T-cell (primary cell): Measurements from ENCODE around the gene SEMA7A. TPM values are rescaled to one million over a fixed set of nuclear protein-coding genes. Genes with fewer than 3 reads are reported as not detected.

ENCODE experiments used
- ATAC-seq, 4 experiments: fragments of 200-7000 bp in 3 of 4; fragments of 150-1000 bp in 1 of 4; cut with Tn5 transposase; replicated peaks in 1 of 4; 1 replicate in 3 of 4; 2 replicates in 1 of 4; pipeline ENCODE4 v1.10.0; 2021; ENCODE audit warnings: moderate library complexity in 3 of 4, mild to moderate bottlenecking in 2 of 4, moderate number of reproducible peaks in 1 of 4
- CTCF ChIA-PET, 2 donors: fragments of 300-600 bp; sonication (Branson Sonifier 250); formaldehyde crosslinking; loops; one replicate each; lab custom pipeline; 2022; ENCODE audit warnings: antibody characterized with exemption in 2 of 2; lab: Charles Lee
- POLR2A ChIA-PET, 2 donors: fragments of 300-600 bp; sonication (Branson Sonifier 250); formaldehyde crosslinking; loops; one replicate each; lab custom pipeline; 2022; ENCODE audit warnings: antibody characterized with exemption in 2 of 2; lab: Charles Lee
- DNase-seq, 35 experiments: peaks; one replicate each; pipeline versions ENCODE4 v3.0.0 to v3.0.0-alpha.2; 2013 to 2023
- H3K27ac ChIP-seq: one replicate; pipeline ENCODE4 v1.5.1; 2013; ENCODE audit warnings: low read length
- H3K27me3 ChIP-seq, 2 experiments: replicated peaks in 1 of 2; 1 replicate in 1 of 2; 2 replicates in 1 of 2; pipeline versions ENCODE4 v1.6.1 to v1.7.0; 2013; ENCODE audit warnings: low read length in 1 of 2, mixed read lengths in 1 of 2; ENCODE audit not compliant: control insufficient read depth in 2 of 2, insufficient read depth in 2 of 2; ENCODE audit errors: extremely low read depth in 1 of 2
- H3K36me3 ChIP-seq, 2 donors: 1 replicate in 1 of 2; 2 replicates in 1 of 2; pipeline versions ENCODE4 v1.6.1 to v1.7.0; 2013; ENCODE audit warnings: low read length in 1 of 2; ENCODE audit not compliant: control insufficient read depth in 2 of 2, insufficient read depth in 1 of 2; ENCODE audit errors: extremely low read depth in 1 of 2
- H3K4me1 ChIP-seq, 2 experiments: 1 replicate in 1 of 2; 2 replicates in 1 of 2; pipeline versions ENCODE4 v1.6.1 to v1.7.0; 2013; ENCODE audit warnings: low read length in 2 of 2, mixed read lengths in 1 of 2; ENCODE audit not compliant: insufficient read depth in 2 of 2, control insufficient read depth in 1 of 2; ENCODE audit errors: extremely low read depth in 1 of 2
- H3K4me3 ChIP-seq, 2 donors: 1 replicate in 1 of 2; 2 replicates in 1 of 2; pipeline versions ENCODE4 v1.5.1 to v1.7.0; 2013; ENCODE audit warnings: mild to moderate bottlenecking in 2 of 2, low read length in 1 of 2, moderate library complexity in 1 of 2; ENCODE audit not compliant: control insufficient read depth in 1 of 2; ENCODE audit errors: extremely low read depth in 1 of 2
- H3K9me3 ChIP-seq: 2 replicates; pipeline ENCODE4 v1.7.0; 2013
- H3K27ac Mint-ChIP-seq, 2 donors: one replicate each; pipeline ENCODE4 v1.8.0; 2020 to 2021; ENCODE audit warnings: mild to moderate bottlenecking in 2 of 2, mixed read lengths in 2 of 2
- H3K27me3 Mint-ChIP-seq, 2 donors: one replicate each; pipeline ENCODE4 v1.8.0; 2021 to 2022; ENCODE audit warnings: mixed read lengths in 2 of 2
- H3K36me3 Mint-ChIP-seq: one replicate; pipeline ENCODE4 v1.8.0; 2021; ENCODE audit warnings: mixed read lengths
- H3K4me1 Mint-ChIP-seq, 3 donors: one replicate each; pipeline ENCODE4 v1.8.0; 2020 to 2022; ENCODE audit warnings: mixed read lengths in 3 of 3, mild to moderate bottlenecking in 1 of 3
- H3K4me3 Mint-ChIP-seq, 3 donors: one replicate each; pipeline ENCODE4 v1.8.0; 2020 to 2022; ENCODE audit warnings: mild to moderate bottlenecking in 3 of 3, mixed read lengths in 3 of 3, moderate library complexity in 3 of 3
- H3K9me3 Mint-ChIP-seq, 3 donors: one replicate each; pipeline ENCODE4 v1.8.0; 2020 to 2022; ENCODE audit warnings: mixed read lengths in 3 of 3
- WGBS: methylation state at CpG from one replicate; pipeline ENCODE4 v1.1.5; 2013; ENCODE audit warnings: missing lambda C conversion rate; ENCODE audit not compliant: insufficient coverage; 5-methylcytosine and 5-hydroxymethylcytosine counted together
- total RNA-seq, 35 experiments: library from RNA in 6 of 35; stranded (reverse) in 6 of 35; fragments of 120-200 nt in 1 of 35; gene quantifications; one replicate each; pipeline versions ENCODE4 v1.2.1 to v1.2.4 and lab custom pipeline; 2013 to 2026

The SEMA7A gene
- total RNA-seq, 5 donors from 2014 or later (not counting 1 experiment from before 2014, with no cell fraction given) = 2.0 to 4.7 (median 3.1) TPM

- Mint-ChIP-seq H3K4me1 (peaks cover 23 to 46% (median 30%) of the 10 kb centered on the region in 3 donors), H3K4me3 (peak overlapping the region; percentile 28 to 62 (median 46)), H3K9me3 (no peaks in the 10 kb centered on the region), H3K36me3 (no peaks in the 10 kb centered on the region), H3K27me3 (peaks cover 0 to 3% of the 10 kb centered on the region in 2 donors), H3K27ac (peak overlapping the region in 1 of 2 donors; percentile 66)
- Histone ChIP-seq H3K27ac (no peak overlapping the region), H3K4me3 (no peak overlapping the region), H3K4me1 (peaks cover 3 to 50% of the 10 kb centered on the region in 2 experiments), H3K9me3 (no peaks in the 10 kb centered on the region), H3K27me3 (peaks cover 0 to 13% of the 10 kb centered on the region in 2 experiments), H3K36me3 (no peaks in the 10 kb centered on the region)
- ATAC-seq (no peak), DNase-seq (peak in 3 of 35 experiments; percentile 2 to 12 (median 7))
- ChIA-PET CTCF (interaction anchor here (0.6 to 1.0 kb wide), 4 partner anchors 10 to 56 kb away, joined by 4 to 6 read pairs (median 6); no protein-coding TSS in a partner anchor), POLR2A (interaction anchor here in 1 of 2 donors (0.6 kb wide), 1 partner anchor 46 kb away, joined by 6 read pairs; no protein-coding TSS in a partner anchor)
- WGBS = 80% methylated on average over 7 of the region's 8 CpGs
Observed at GRCh38 chr15:74431645-74432044, 2.1 kb downstream of the SEMA7A start.

DNA sequence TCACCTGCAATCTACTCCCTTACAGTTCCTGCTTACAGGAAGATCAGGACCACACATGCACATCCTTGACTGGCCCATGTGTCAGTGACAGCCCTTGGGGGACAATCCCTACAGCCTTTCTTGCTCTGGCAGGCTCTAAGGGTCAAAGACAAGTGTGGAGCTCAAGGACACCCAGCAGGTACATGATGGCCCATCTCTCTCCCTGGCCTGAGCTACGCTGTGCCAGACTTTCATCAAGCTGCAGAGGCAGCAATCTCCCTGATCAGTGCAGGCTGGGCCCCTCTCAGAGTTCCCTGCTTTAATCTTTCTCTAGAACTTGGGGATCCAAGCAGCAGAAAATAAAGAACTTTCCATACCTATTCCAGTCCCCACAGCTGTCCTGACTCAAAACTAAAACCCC is 2.6 kb downstream of the SEMA7A start:
- POLR2A ChIA-PET = no interaction called here
- Mint-ChIP-seq H3K27me3 (peaks cover 0 to 3% of the 10 kb centered on the region in 2 donors), H3K9me3 (no peaks in the 10 kb centered on the region), H3K4me1 (peaks cover 23 to 49% (median 30%) of the 10 kb centered on the region in 3 donors), H3K27ac (peak overlapping the region in 1 of 2 donors; percentile 16), H3K4me3 (peak overlapping the region in 2 of 3 donors; percentile 28 to 46), H3K36me3 (no peaks in the 10 kb centered on the region)
- Histone ChIP-seq H3K27ac (no peak overlapping the region), H3K27me3 (peaks cover 0 to 13% of the 10 kb centered on the region in 2 experiments), H3K4me3 (no peak overlapping the region), H3K4me1 (peaks cover 3 to 50% of the 10 kb centered on the region in 2 experiments), H3K36me3 (no peaks in the 10 kb centered on the region), H3K9me3 (no peaks in the 10 kb centered on the region)
- ATAC-seq (no peak), DNase-seq (no peak)
- CTCF ChIA-PET = interaction anchor here in 1 of 2 donors (0.8 to 1.0 kb wide), 2 partner anchors 11 to 56 kb away, joined by 4 to 6 read pairs; no protein-coding TSS in a partner anchor
- WGBS = 100% methylated on average over 1 of the region's 1 CpG

DNA sequence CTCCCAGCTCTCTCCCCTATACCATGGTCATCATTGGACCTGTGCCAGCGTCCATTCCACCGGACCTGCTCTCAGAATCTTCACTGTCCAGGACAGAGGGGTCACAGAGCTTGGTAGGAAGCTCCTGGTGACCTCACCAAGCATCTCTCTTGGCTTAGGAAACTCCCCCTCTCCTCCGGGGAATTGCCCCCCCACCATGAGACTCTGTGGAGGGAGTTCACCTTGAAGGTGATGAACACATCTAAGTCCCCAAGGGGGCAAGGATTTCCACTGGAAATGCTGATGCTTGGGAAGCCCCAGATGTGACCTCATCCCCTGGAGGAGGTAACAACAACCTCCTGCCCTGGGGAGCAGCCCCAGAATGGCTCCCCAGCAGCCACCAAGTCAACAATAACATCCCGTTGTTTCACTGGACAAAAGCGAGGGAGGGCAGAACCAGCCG is 3.2 kb downstream of the SEMA7A start:
- no peak for ATAC-seq
- Mint-ChIP-seq H3K27ac (no peak overlapping the region), H3K27me3 (peaks cover 0 to 3% of the 10 kb centered on the region in 2 donors), H3K4me1 (peaks cover 26 to 48% (median 34%) of the 10 kb centered on the region in 3 donors), H3K4me3 (no peak overlapping the region), H3K36me3 (no peaks in the 10 kb centered on the region), H3K9me3 (no peaks in the 10 kb centered on the region)
- ChIA-PET CTCF (interaction anchor here in 1 of 2 donors (0.6 kb wide), 1 partner anchor 52 kb away, joined by 3 read pairs; no protein-coding TSS in a partner anchor), POLR2A (no interaction called here)
- no CpG with 5 or more reads among the region's 6 CpGs for WGBS
- Histone ChIP-seq H3K9me3 (no peaks in the 10 kb centered on the region), H3K27ac (no peak overlapping the region), H3K4me3 (no peak overlapping the region), H3K4me1 (peaks cover 3 to 50% of the 10 kb centered on the region in 2 experiments), H3K36me3 (no peaks in the 10 kb centered on the region), H3K27me3 (peaks cover 0 to 13% of the 10 kb centered on the region in 2 experiments)
- no peak for DNase-seq

DNA sequence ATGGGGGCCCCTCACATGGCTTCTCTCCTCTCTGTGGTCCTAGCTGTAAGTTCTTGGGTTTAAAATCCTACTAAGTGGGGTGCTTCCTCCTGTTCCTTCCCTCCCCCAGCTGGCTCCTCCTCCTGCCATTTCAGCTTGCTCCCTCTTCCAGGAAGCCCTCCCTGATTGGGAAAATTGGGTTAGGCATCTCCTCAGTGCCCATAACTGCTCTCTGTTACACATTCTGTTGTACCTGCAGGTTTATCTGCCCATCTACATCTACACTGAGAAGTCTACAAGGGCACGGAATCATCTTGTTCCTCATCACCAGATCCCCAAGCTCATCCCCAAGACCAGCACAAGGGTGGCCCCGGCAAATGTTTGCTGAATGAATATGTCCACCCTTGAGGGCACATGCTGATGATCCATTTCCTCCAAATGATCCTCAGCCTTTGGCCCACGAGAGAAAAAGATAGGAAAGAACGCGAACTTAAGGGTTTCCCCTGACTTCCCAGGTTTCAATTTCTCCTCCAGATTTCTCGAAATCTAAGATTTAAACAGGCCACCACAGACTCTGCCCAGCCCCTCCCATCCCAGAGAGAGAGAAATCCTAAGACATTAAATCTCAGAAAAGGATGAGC is 3.9 kb downstream of the SEMA7A start:
- no peak for ATAC-seq
- CTCF ChIA-PET = interaction anchor here in 1 of 2 donors (0.6 kb wide), 1 partner anchor 52 kb away, joined by 3 read pairs; no protein-coding TSS in a partner anchor
- Mint-ChIP-seq H3K9me3 (no peaks in the 10 kb centered on the region), H3K27ac (peak overlapping the region in 1 of 2 donors; percentile 52), H3K4me1 (peaks cover 26 to 45% (median 34%) of the 10 kb centered on the region in 3 donors), H3K27me3 (peaks cover 0 to 3% of the 10 kb centered on the region in 2 donors), H3K36me3 (no peaks in the 10 kb centered on the region), H3K4me3 (no peak overlapping the region)
- Histone ChIP-seq H3K36me3 (no peaks in the 10 kb centered on the region), H3K4me1 (peaks cover 3 to 46% of the 10 kb centered on the region in 2 experiments), H3K27me3 (peaks cover 0 to 13% of the 10 kb centered on the region in 2 experiments), H3K4me3 (no peak overlapping the region), H3K27ac (no peak overlapping the region), H3K9me3 (no peaks in the 10 kb centered on the region)
- DNase-seq = no peak
- POLR2A ChIA-PET = no interaction called here
- 86% methylated on average over 4 of the region's 6 CpGs for WGBS

DNA sequence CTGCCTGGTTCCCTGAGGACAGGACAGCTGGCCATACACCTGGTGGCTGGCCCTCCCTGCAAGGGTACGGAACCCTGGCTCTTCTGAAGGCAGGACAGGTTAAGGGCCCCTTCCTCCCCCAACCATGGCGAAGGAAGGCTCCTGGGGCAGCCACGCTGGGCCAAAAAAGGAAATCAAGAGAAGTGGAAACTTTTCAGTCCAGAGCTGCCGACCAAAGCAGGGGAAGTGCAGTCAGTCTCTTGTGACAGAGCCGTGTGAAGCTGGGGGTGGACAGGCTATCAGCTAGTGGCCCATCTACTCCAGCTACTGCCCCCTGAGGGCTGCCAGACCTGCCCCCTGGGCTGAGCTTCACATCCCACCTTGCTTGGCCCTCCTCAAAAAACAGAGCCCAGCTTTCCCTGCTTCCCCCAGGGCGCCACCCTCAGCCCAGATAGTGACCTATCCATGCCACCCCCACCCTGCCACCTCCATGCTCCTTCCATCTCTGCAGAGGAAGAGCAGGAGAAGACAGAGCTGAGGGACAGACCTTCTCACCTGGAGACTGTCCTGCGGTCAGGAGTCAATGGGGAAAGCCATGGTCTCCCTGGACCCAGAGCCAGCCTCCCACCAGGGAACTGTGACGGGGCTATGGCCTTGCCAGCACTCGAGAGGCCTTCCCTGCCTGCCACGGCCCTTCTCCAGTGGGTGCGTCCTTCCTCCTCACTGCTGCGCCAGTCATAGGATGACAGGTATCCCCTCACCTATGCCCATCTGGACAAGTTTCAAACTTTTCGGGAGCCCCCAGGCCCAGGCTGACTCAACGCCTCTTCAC is 4.6 kb downstream of the SEMA7A start:
- Mint-ChIP-seq H3K9me3 (no peaks in the 10 kb centered on the region), H3K4me1 (peaks cover 20 to 40% (median 26%) of the 10 kb centered on the region in 3 donors), H3K27me3 (peaks cover 0 to 3% of the 10 kb centered on the region in 2 donors), H3K27ac (no peak overlapping the region), H3K36me3 (no peaks in the 10 kb centered on the region), H3K4me3 (no peak overlapping the region)
- peaks cover 0 to 13% of the 10 kb centered on the region in 2 experiments for H3K27me3 ChIP-seq
- H3K4me1 ChIP-seq = peaks cover 1 to 38% of the 10 kb centered on the region in 2 experiments
- ChIA-PET CTCF (no interaction called here), POLR2A (no interaction called here)
- ATAC-seq (no peak), DNase-seq (no peak)
- 91% methylated on average over 7 of the region's 14 CpGs for WGBS
- H3K4me3 ChIP-seq = no peak overlapping the region
- H3K36me3 ChIP-seq = no peaks in the 10 kb centered on the region
- no peak overlapping the region for H3K27ac ChIP-seq
- no peaks in the 10 kb centered on the region for H3K9me3 ChIP-seq

DNA sequence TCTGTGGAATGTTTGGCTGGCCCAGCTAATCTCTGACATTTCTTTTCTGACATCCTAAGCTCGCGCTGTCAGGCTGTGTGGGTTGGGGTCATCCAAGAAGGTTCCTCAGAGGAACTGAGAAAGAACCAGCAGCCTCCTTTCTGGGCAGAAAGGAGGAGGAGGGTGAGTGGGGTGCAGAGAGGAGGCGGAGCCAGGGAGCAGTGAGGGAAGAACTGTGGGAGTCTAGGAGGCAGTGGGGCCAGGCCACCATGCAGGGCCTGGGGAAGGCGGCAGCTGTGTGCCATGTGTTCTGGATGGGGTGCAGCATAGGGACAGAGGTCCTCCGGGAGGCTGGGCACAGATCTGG is 5.3 kb downstream of the SEMA7A start:
- Mint-ChIP-seq H3K27me3 (peaks cover 0 to 3% of the 10 kb centered on the region in 2 donors), H3K4me3 (no peak overlapping the region), H3K4me1 (peaks cover 17 to 39% (median 24%) of the 10 kb centered on the region in 3 donors), H3K9me3 (no peaks in the 10 kb centered on the region), H3K36me3 (no peaks in the 10 kb centered on the region), H3K27ac (no peak overlapping the region)
- ATAC-seq (no peak), DNase-seq (no peak)
- WGBS = 97% methylated on average over 5 of the region's 5 CpGs
- H3K9me3 ChIP-seq = no peaks in the 10 kb centered on the region
- no peaks in the 10 kb centered on the region for H3K36me3 ChIP-seq
- H3K4me3 ChIP-seq = no peak overlapping the region
- H3K4me1 ChIP-seq = peaks cover 0 to 35% of the 10 kb centered on the region in 2 experiments
- H3K27ac ChIP-seq = no peak overlapping the region
- ChIA-PET POLR2A (no interaction called here), CTCF (no interaction called here)
- peaks cover 0 to 13% of the 10 kb centered on the region in 2 experiments for H3K27me3 ChIP-seq
